ENCODE data around the gene CCKAR.

The CCKAR gene

GRCh38 chr4:26491449-26492170, 1.3 kb upstream of the CCKAR start:
- DNase-seq (ENCODE audit: extremely low read depth in 1 of 2, low read depth in 1 of 2), result no peak

- no peak for DNase-seq (ENCODE audit: extremely low read depth in 1 of 2, low read depth in 1 of 2)
Observed at GRCh38 chr4:26490960-26491284, 638 bp upstream of the CCKAR start.

GRCh38 chr4:26489101-26489985, 941 bp downstream of the CCKAR start:
- no peak for DNase-seq (ENCODE audit: extremely low read depth in 1 of 2, low read depth in 1 of 2)

- no peak for DNase-seq (ENCODE audit: extremely low read depth in 1 of 2, low read depth in 1 of 2)
Observed at GRCh38 chr4:26485684-26486083, 4.6 kb downstream of the CCKAR start.

GRCh38 chr4:26484516-26484915, 5.8 kb downstream of the CCKAR start:
- DNase-seq (ENCODE audit: extremely low read depth in 1 of 2, low read depth in 1 of 2), result no peak

GRCh38 chr4:26484032-26484515, 6.2 kb downstream of the CCKAR start:
- no peak for DNase-seq (ENCODE audit: extremely low read depth in 1 of 2, low read depth in 1 of 2)

GRCh38 chr4:26482508-26483462, 7.5 kb downstream of the CCKAR start:
- no peak for DNase-seq (ENCODE audit: extremely low read depth in 1 of 2, low read depth in 1 of 2)

- DNase-seq (ENCODE audit: extremely low read depth in 1 of 2, low read depth in 1 of 2), result no peak
Observed at GRCh38 chr4:26478330-26478729, 12.0 kb downstream of the CCKAR start.

GRCh38 chr4:26476545-26476944, 13.7 kb downstream of the CCKAR start:
- DNase-seq (ENCODE audit: extremely low read depth in 1 of 2, low read depth in 1 of 2), result no peak

GRCh38 chr4:26475716-26476115, 14.6 kb downstream of the CCKAR start:
- no peak for DNase-seq (ENCODE audit: extremely low read depth in 1 of 2, low read depth in 1 of 2)

- no peak for DNase-seq (ENCODE audit: extremely low read depth in 1 of 2, low read depth in 1 of 2)
Observed at GRCh38 chr4:26474551-26474950, 15.7 kb downstream of the CCKAR start.

- DNase-seq (ENCODE audit: extremely low read depth in 1 of 2, low read depth in 1 of 2), result no peak
Observed at GRCh38 chr4:26473893-26474292, 16.4 kb downstream of the CCKAR start.

GRCh38 chr4:26471890-26472289, 18.4 kb downstream of the CCKAR start:
- no peak for DNase-seq (ENCODE audit: extremely low read depth in 1 of 2, low read depth in 1 of 2)

- DNase-seq (ENCODE audit: extremely low read depth in 1 of 2, low read depth in 1 of 2), result no peak
Observed at GRCh38 chr4:26468977-26469376, 21.3 kb downstream of the CCKAR start.

GRCh38 chr4:26468283-26468949, 21.9 kb downstream of the CCKAR start:
- DNase-seq (ENCODE audit: extremely low read depth in 1 of 2, low read depth in 1 of 2), result no peak

- no peak for DNase-seq (ENCODE audit: extremely low read depth in 1 of 2, low read depth in 1 of 2)
Observed at GRCh38 chr4:26467724-26468123, 22.6 kb downstream of the CCKAR start.

GRCh38 chr4:26466578-26467270, 23.6 kb downstream of the CCKAR start:
- DNase-seq (ENCODE audit: extremely low read depth in 1 of 2, low read depth in 1 of 2), result no peak

GRCh38 chr4:26464420-26465095, 25.7 kb downstream of the CCKAR start:
- no peak for DNase-seq (ENCODE audit: extremely low read depth in 1 of 2, low read depth in 1 of 2)

- no peak for DNase-seq (ENCODE audit: extremely low read depth in 1 of 2, low read depth in 1 of 2)
Observed at GRCh38 chr4:26463386-26463785, 26.9 kb downstream of the CCKAR start.
